ENCODE measurements around the gene COX15. TPM values are rescaled to one million over a fixed set of nuclear protein-coding genes. Genes with fewer than 3 reads are reported as not detected.

COX15 gene
- 10 to 100 TPM; 26.1 to 31.9 TPM for total RNA-seq

DNA sequence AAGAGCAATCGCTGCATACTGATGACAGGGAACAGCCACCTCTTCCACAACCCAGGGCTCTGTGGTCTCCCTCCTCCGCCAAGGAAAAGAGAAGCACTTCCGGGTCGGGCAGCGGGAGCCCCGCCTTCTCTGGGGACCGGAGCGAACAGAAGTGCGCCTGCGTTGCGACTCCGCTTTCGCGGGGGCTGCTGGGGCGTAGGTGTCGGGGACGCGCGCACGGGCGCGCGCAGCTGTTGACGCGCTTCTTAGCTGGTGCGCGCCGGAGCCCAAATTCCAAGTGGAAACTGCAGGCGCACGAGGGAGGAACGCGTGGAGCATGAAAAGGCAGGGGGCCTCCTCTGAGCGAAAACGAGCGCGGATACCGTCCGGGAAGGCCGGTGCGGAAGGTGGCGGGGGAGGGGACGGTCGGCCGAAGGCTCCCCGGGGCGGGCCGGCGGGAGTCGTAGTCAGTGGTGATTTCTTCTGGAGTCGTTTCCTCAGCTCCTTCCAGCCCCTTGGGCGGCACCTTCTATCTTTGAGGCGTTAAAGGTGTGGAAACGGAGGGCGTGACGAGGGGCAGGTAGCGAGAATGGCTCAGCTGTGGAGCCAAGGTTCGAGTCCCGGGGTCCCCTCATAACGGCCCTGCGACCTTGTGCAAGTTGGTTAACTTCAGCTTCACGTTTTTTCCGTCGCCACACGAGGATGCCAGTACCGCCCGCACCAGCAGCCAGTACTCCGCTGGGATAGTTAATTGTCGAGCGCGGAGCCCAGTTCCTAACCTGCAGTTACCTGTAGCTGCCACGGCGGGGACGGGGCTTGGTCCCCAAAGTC lies at the start of gene COX15, which contains the start of gene CUTC:
TSS of gene COX15 (minus strand) at position 95 of the 810 bp plus-strand sequence. CDS start at position 17, 78 bp downstream.
TSS of gene CUTC (plus strand) at position 202 of the 810 bp plus-strand sequence. CDS start at position 317, 115 bp downstream.
- DNase-seq (ENCODE audit: low spot score) (peak; percentile 97), ATAC-seq (peak; percentile 98 to 99)
- peaks cover 16% of the 10 kb centered on the region for H3K36me3 Mint-ChIP-seq
- H3K27me3 Mint-ChIP-seq = no peaks in the 10 kb centered on the region
- peaks cover 15 to 23% of the 10 kb centered on the region in 2 donors for H3K4me1 Mint-ChIP-seq (ENCODE audit: low read depth in 2 of 2)
- peak within 1 kb of the TSS; percentile 97 to 100 for H3K27ac Mint-ChIP-seq
- peak within 1 kb of the TSS; percentile 99 for H3K4me3 Mint-ChIP-seq
- H3K9me3 Mint-ChIP-seq = no peaks in the 10 kb centered on the region

- H3K4me3 Mint-ChIP-seq = peak overlapping the region; percentile 61
- H3K36me3 Mint-ChIP-seq = no peaks in the 10 kb centered on the region
- ATAC-seq = peak; percentile 75 to 88
- DNase-seq (ENCODE audit: low spot score) = no peak
- H3K4me1 Mint-ChIP-seq (ENCODE audit: low read depth in 2 of 2) = peaks cover 12 to 15% of the 10 kb centered on the region in 2 donors
- peaks cover 0 to 6% of the 10 kb centered on the region in 2 donors for H3K27me3 Mint-ChIP-seq
- peak overlapping the region; percentile 49 to 72 for H3K27ac Mint-ChIP-seq
- no peaks in the 10 kb centered on the region for H3K9me3 Mint-ChIP-seq
These were observed 47.4 kb upstream of the COX15 start for GRCh38 chr10:99779335-99779734.

- Mint-ChIP-seq H3K9me3 (no peaks in the 10 kb centered on the region), H3K36me3 (no peaks in the 10 kb centered on the region), H3K4me3 (no peak overlapping the region), H3K4me1 (ENCODE audit: low read depth in 2 of 2) (peaks cover 12 to 15% of the 10 kb centered on the region in 2 donors), H3K27me3 (peaks cover 0 to 6% of the 10 kb centered on the region in 2 donors), H3K27ac (no peak overlapping the region)
- no peak for DNase-seq (ENCODE audit: low spot score)
- no peak for ATAC-seq
These were observed 46.2 kb upstream of the COX15 start for GRCh38 chr10:99777918-99778714.

DNA sequence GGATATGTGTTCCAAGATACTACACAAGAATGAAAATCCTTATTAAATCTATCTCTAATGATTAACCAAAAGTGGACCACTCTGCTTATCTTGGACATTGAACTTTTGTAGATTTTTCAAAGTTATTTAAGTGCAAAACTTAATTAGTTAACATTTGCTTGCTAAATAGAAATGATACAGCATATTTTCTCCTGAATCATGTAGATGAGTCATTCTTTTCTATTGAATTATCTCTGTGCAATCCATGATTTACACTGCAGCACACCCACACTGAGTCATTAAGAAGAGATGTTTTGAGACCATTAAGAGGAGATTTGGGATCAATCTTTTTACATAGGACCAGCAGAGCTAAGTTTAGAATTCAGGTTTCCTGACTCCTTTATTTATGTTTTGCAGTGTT lies 43.9 kb upstream of the COX15 start:
- no peak overlapping the region for H3K4me3 Mint-ChIP-seq
- peaks cover 12 to 15% of the 10 kb centered on the region in 2 donors for H3K4me1 Mint-ChIP-seq (ENCODE audit: low read depth in 2 of 2)
- no peaks in the 10 kb centered on the region for H3K36me3 Mint-ChIP-seq
- H3K27me3 Mint-ChIP-seq = peaks cover 0 to 6% of the 10 kb centered on the region in 2 donors
- DNase-seq (ENCODE audit: low spot score) (no peak), ATAC-seq (no peak)
- no peaks in the 10 kb centered on the region for H3K9me3 Mint-ChIP-seq
- no peak overlapping the region for H3K27ac Mint-ChIP-seq

- Mint-ChIP-seq H3K4me3 (no peak overlapping the region), H3K27ac (no peak overlapping the region), H3K27me3 (no peaks in the 10 kb centered on the region), H3K9me3 (no peaks in the 10 kb centered on the region), H3K4me1 (ENCODE audit: low read depth in 2 of 2) (peaks cover 15% of the 10 kb centered on the region in 2 donors), H3K36me3 (no peaks in the 10 kb centered on the region)
- ATAC-seq (no peak), DNase-seq (ENCODE audit: low spot score) (no peak)
These were observed 38.6 kb upstream of the COX15 start for GRCh38 chr10:99770408-99771045.

DNA sequence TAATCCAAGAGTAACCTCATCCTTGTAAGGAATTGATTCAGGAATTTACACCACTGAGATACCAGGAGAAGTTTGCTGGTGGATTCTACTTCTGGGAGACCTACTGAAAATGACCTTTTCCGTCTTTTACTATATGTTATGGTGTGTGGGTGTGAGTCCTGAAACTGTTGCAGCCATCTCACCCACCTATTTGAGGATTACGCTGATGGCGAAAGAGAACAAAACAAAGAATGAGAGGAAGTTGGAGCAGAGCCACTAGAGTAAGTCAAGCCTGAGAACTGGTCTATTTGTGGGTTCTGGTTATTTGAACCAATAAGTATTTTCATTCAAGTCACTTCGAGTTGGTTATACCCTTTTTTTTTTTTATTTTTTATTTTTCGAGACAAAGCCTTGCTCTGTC lies 37.8 kb upstream of the COX15 start:
- DNase-seq (ENCODE audit: low spot score) (no peak), ATAC-seq (no peak)
- Mint-ChIP-seq H3K4me1 (ENCODE audit: low read depth in 2 of 2) (peaks cover 15 to 20% of the 10 kb centered on the region in 2 donors), H3K27ac (no peak overlapping the region), H3K36me3 (no peaks in the 10 kb centered on the region), H3K9me3 (no peaks in the 10 kb centered on the region), H3K4me3 (no peak overlapping the region), H3K27me3 (no peaks in the 10 kb centered on the region)

- Mint-ChIP-seq H3K36me3 (no peaks in the 10 kb centered on the region), H3K27me3 (no peaks in the 10 kb centered on the region), H3K4me1 (ENCODE audit: low read depth in 2 of 2) (peaks cover 18 to 25% of the 10 kb centered on the region in 2 donors), H3K27ac (no peak overlapping the region), H3K4me3 (no peak overlapping the region), H3K9me3 (no peaks in the 10 kb centered on the region)
- ATAC-seq (no peak), DNase-seq (ENCODE audit: low spot score) (no peak)
These were observed 36.6 kb upstream of the COX15 start for GRCh38 chr10:99768556-99768955.

DNA sequence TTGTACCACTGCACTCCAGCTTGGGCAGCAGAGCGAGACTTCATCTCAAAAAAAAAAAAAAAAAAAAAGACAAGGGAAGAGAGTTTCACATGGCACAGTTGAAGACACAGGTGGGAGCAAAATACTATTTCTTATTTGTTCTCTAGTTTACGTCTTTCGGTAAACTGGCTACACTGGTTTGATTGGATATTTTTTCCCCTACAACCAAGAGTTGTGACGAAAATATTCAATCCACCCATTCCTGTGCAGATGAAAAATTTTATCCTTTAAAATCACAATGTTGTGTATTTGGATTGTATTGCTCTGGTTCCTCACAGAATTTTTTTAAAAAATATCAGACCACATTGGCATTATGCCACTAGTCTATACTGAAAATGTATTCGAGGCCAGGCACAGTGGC lies 36.0 kb upstream of the COX15 start:
- H3K4me1 Mint-ChIP-seq (ENCODE audit: low read depth in 2 of 2) = peaks cover 18 to 25% of the 10 kb centered on the region in 2 donors
- ATAC-seq = no peak
- H3K27ac Mint-ChIP-seq = no peak overlapping the region
- no peak overlapping the region for H3K4me3 Mint-ChIP-seq
- no peak for DNase-seq (ENCODE audit: low spot score)
- H3K36me3 Mint-ChIP-seq = no peaks in the 10 kb centered on the region
- no peaks in the 10 kb centered on the region for H3K27me3 Mint-ChIP-seq
- H3K9me3 Mint-ChIP-seq = no peaks in the 10 kb centered on the region

- Mint-ChIP-seq H3K4me1 (ENCODE audit: low read depth in 2 of 2) (peaks cover 18 to 25% of the 10 kb centered on the region in 2 donors), H3K27ac (no peak overlapping the region), H3K4me3 (peak overlapping the region; percentile 0), H3K36me3 (peaks cover 6% of the 10 kb centered on the region), H3K9me3 (no peaks in the 10 kb centered on the region), H3K27me3 (no peaks in the 10 kb centered on the region)
- peak; percentile 61 for DNase-seq (ENCODE audit: low spot score)
- ATAC-seq = peak; percentile 93 to 99
These were observed 34.4 kb upstream of the COX15 start for GRCh38 chr10:99766302-99766681.

- ATAC-seq (no peak), DNase-seq (ENCODE audit: low spot score) (no peak)
- no peak overlapping the region for H3K27ac Mint-ChIP-seq
- H3K27me3 Mint-ChIP-seq = no peaks in the 10 kb centered on the region
- no peaks in the 10 kb centered on the region for H3K9me3 Mint-ChIP-seq
- peaks cover 10% of the 10 kb centered on the region for H3K36me3 Mint-ChIP-seq
- H3K4me1 Mint-ChIP-seq (ENCODE audit: low read depth in 2 of 2) = peaks cover 18 to 25% of the 10 kb centered on the region in 2 donors
- peak overlapping the region; percentile 0 for H3K4me3 Mint-ChIP-seq
These were observed 33.9 kb upstream of the COX15 start for GRCh38 chr10:99765672-99766301.

- Mint-ChIP-seq H3K4me3 (no peak overlapping the region), H3K27ac (no peak overlapping the region), H3K4me1 (ENCODE audit: low read depth in 2 of 2) (peaks cover 9 to 18% of the 10 kb centered on the region in 2 donors), H3K27me3 (no peaks in the 10 kb centered on the region), H3K9me3 (no peaks in the 10 kb centered on the region), H3K36me3 (peaks cover 39% of the 10 kb centered on the region)
- ATAC-seq (no peak), DNase-seq (ENCODE audit: low spot score) (no peak)
These were observed 29.4 kb upstream of the COX15 start for GRCh38 chr10:99761365-99761764.

- ATAC-seq (no peak), DNase-seq (ENCODE audit: low spot score) (no peak)
- peaks cover 3 to 7% of the 10 kb centered on the region in 2 donors for H3K4me1 Mint-ChIP-seq (ENCODE audit: low read depth in 2 of 2)
- H3K36me3 Mint-ChIP-seq = peaks cover 39% of the 10 kb centered on the region
- no peak overlapping the region for H3K4me3 Mint-ChIP-seq
- H3K9me3 Mint-ChIP-seq = no peaks in the 10 kb centered on the region
- no peaks in the 10 kb centered on the region for H3K27me3 Mint-ChIP-seq
- H3K27ac Mint-ChIP-seq = no peak overlapping the region
These were observed 28.4 kb upstream of the COX15 start for GRCh38 chr10:99760321-99760720.

DNA sequence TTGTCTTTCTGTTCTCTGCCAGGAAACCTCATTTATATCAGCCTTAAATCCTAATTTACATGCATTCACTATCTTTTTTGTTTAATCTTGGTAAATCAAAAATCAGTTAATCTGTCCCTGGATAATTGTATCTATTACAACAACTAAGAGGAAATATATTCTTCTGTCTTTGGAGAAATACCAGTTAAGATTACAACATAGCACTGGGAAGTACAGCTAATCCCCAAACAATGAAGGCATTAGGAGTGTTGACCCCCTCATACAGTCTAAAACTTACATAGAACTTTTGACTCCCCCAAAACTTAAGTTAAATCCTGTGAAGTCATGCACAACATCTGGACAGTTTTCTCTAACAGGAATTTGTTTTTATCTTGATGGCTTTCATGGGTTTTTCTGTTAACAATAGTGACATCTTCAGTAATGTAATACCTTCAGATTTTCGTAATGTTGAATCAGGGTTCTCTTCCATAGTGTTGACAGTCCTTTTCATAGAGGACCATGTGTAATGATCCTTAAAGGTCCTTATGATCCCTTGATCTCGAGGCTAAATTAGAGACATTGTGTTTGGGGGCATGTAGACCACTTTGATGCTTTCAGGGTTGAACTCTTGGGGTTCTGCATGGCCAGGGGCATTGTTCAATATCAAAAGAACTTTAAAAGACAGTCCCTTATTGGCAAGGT lies 26.4 kb upstream of the COX15 start:
- no peaks in the 10 kb centered on the region for H3K27me3 Mint-ChIP-seq
- DNase-seq (ENCODE audit: low spot score) = no peak
- H3K4me3 Mint-ChIP-seq = no peak overlapping the region
- peaks cover 39% of the 10 kb centered on the region for H3K36me3 Mint-ChIP-seq
- no peak for ATAC-seq
- no peaks in the 10 kb centered on the region for H3K9me3 Mint-ChIP-seq
- H3K27ac Mint-ChIP-seq = no peak overlapping the region
- H3K4me1 Mint-ChIP-seq (ENCODE audit: low read depth in 2 of 2) = no peaks in the 10 kb centered on the region
